Suppressor macrophage treated with lipopolysaccharide for 1 hour (primary cell): ENCODE data around the gene CHKA.

ENCODE experiments used
- DNase-seq, 3 donors: peaks; one replicate each; pipeline ENCODE4 v3.0.0-alpha.2; 2020 to 2022

CHKA gene

GRCh38 chr11:68071281-68072048, 49.7 kb downstream of the CHKA start:
- DNase-seq, result no peak

DNA sequence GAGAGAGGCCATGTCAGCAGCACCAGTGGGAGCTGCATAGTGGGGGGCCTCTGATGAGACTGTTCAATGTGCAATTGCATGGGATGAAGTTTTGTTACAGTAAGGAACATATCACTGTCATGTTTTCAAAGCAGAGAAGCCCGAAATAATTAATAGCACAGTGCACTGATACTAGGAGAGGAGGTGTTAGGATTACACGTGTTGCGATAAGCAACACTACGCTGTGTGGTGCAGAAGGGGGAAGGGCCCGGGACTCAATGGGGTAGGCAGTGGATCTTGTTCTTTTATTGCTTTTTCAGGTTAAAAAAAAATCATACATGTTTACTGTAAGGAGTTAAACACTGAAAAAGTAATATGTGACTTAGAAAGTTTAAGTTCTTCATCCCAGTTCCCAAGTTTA, 53.2 kb downstream of the CHKA start:
- DNase-seq, result no peak

DNA sequence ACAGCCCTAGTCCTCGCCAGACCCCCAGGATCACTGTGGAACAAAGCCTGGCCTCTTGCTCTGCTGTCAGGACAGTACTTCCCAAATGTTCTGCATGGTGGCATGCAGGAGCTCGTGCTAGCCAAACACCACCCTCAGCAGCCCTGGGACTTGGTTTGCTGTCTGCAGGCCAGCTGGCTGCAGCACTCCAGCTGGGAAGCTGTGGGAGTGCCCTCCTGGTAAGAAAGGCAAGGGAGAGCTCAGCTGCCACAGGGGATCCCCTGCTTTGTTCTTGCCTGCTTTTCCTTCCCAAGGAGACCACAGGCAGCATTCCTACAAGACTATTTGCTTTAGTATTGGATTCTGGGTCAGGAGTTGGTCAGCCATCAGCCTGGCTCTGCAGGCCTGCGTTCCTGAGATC, 54.4 kb downstream of the CHKA start:
- DNase-seq, result no peak

DNA sequence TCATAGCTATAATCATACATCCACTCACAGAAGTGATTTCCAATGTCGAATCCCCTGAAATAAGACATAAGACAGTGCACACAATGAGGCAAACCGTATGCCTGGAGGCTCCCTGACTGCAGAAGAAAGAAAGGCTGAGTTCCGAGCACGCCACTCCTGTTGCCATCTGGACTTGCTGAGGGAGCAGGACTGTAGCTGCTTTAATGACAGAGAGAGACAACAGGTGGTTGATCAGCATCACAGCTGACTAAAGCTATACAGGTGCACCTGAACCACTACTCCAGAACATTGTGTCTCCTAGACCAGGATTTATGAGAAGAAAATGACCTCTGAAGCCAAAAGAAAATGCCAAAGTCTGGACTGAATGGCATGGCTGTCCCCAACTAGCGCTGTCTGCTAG, 55.3 kb downstream of the CHKA start:
- no peak for DNase-seq

- peak; percentile 28 to 54 (median 36) for DNase-seq
Measured at GRCh38 chr11:68064926-68065325, 56.3 kb downstream of the CHKA start.

DNA sequence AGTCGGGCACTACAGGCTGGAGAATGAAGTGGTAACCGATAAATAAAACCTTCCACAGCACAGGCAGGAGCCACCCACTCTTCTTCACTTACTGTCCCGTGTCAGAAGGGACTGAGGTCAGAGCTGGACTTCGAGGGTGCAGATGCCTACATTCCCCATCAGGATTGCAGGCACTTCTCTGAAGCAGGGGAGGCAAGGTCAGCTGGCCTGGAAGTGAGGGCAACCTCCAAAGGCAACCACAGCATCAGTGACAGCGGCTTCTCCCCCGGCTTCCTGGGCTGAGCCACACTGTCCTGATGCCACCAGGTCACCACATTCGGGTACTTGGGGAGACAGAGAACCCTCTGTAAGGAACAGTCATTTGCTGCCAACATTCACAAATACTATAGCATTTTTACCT, 59.7 kb downstream of the CHKA start:
- peak in 1 of 3 donors; percentile 35 for DNase-seq

DNA sequence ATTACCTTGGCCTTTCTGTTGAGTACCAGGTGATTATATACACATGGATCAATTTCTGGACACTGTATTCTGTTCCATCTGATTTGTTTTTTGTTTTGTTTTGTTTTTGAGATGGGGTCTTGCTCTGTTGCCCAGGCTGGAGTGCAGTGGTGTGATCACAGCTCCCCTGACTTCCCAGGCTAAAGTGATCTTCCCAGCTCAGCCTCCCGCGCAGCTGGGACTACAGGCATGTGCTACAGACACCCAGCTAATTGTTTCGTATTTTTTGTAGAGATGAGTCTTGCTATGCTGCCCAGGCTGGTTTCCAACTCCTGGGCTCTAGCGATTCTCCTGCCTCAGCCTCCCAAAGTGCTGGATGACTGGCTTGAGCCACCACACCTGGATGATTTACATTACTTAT, 63.4 kb downstream of the CHKA start:
- DNase-seq, result no peak

GRCh38 chr11:68056317-68057285, 64.6 kb downstream of the CHKA start:
- DNase-seq, result no peak

- no peak for DNase-seq
Measured at GRCh38 chr11:68053981-68054812, 67.0 kb downstream of the CHKA start.

GRCh38 chr11:68053117-68053516, 68.1 kb downstream of the CHKA start:
- DNase-seq, result no peak

GRCh38 chr11:68052137-68052873, 68.9 kb downstream of the CHKA start:
- DNase-seq, result no peak

DNA sequence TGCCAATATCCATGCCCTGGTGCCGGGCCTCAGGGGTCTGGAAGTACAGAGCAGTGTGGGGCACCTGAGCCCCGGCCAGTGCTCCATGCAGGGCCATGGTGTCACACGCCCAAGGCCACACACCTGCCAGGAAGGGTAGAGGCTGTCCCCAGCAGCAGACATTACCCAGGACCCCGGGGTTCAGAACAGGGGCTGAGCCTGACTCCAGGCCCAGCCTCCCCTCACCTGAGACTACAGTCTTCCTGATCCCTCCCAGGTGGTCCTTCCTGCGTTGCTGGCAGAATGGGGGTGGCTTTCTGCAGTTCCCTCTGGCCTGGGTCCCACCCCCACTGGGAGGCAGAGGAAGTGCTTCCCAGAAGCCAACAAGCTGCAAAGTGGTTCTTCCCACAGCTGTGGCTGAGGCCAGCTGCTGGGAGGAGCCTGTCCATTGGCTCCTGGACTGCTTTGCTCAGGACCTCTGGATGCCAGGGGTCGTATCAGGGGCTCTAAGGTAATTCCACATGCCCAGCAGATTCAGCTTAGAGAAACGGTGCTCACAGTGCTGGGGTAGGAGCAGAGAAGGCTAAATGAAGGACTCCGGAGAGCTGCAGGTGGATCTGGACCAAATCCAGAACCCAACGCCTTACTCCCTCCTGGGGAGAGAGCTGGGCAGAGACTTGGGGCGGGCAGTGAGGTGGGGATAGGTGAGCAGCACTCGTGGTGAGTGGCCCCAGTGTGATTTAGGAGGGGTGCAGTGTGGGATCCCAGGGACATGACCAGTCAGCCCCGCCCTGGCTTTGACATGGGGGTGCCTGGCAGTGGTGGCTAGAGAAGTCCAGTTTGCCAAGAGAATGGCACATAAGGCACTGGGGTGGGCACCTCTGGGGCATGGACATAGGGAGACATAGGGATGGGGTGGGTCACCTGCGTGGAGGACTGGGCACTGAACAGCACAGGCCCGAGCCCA, 69.7 kb downstream of the CHKA start:
- no peak for DNase-seq

DNA sequence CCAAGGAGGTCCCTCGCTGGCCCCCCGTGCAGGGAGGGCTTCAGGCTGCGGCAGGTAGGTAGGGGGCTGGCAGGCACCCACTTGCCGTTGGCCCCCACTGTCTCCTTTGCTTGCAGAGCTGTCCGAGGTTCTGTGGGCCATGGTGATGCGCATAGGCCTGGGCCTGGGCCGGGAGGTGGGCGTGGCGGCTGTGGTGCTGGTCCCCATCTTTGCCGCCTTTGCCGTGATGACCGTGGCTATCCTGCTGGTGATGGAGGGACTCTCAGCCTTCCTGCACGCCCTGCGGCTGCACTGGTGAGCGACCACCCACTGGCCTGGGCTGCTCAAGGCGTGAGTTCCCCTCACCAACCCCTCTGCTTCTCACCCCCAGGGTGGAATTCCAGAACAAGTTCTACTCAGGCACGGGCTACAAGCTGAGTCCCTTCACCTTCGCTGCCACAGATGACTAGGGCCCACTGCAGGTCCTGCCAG, 70.8 kb downstream of the CHKA start:
- DNase-seq, result no peak

- DNase-seq, result no peak
Measured at GRCh38 chr11:68049509-68050370, 71.4 kb downstream of the CHKA start.

DNA sequence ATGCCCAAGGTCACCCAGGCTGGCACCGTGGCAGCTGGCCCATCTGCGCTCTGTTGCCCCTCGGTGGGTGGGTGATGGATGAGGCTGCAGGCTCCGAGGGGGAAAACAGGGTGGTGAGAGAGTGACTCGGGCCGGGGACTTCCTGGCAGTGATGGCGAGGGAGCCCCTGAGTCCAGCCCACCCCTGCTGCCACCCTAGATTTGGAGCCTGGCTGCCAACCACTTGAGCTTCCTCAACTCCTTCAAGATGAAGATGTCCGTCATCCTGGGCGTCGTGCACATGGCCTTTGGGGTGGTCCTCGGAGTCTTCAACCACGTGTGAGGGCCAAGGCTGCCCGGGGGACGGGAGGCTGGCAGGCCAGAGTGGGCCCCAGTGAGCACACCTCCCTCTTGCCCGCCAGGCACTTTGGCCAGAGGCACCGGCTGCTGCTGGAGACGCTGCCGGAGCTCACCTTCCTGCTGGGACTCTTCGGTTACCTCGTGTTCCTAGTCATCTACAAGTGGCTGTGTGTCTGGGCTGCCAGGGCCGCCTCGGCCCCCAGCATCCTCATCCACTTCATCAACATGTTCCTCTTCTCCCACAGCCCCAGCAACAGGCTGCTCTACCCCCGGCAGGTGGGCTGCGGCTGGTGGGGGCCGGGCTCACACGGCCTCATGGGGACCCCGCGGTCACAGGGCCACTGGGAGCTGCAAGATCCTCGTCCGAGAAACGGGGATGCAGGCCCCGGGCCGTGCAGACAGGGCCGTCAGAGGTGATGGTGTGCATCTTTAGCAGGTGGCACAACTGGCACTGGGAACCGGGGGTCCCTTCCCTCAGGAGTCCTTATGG, 72.3 kb downstream of the CHKA start:
- no peak for DNase-seq

DNA sequence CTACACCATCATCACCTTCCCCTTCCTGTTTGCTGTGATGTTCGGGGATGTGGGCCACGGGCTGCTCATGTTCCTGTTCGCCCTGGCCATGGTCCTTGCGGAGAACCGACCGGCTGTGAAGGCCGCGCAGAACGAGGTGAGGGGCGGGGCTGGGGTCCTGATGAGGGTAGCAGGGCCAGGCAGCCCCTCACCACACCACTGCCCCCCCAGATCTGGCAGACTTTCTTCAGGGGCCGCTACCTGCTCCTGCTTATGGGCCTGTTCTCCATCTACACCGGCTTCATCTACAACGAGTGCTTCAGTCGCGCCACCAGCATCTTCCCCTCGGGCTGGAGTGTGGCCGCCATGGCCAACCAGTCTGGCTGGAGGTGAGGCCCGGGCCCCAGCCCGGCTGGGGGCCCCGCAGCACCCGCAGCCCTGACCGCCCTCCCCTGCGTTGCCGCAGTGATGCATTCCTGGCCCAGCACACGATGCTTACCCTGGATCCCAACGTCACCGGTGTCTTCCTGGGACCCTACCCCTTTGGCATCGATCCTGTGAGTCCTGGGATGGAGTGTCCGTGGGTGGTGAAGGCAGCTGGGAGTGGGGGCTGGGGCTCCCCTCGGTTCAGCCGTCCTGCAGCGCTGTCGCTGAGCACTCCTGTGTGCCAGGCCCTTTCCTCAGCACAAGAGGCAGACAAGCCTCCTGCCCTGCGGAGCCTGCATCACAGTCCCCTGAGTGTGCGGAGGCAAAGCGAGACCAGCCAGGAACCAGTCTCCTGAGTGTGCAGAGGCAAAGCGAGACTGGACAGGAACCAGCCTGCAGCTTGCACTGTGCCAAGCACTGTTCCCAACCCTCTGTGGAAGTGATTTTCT, 73.5 kb downstream of the CHKA start:
- peak in 1 of 3 donors; percentile 23 for DNase-seq

GRCh38 chr11:68044898-68045351, 76.3 kb downstream of the CHKA start:
- no peak for DNase-seq
